Pons (tissue), 1 donor: ENCODE results near the gene CDC27.
"Not testable (repeated sequence)": the region's sequence is repeated elsewhere in the genome, so short reads cannot be mapped to it uniquely, and the experiment has no call there.

ENCODE experiments used
- DNase-seq: peaks from one replicate; pipeline ENCODE4 v3.0.0-alpha.2; 2016; ENCODE audit warnings: low spot score

Gene CDC27

GRCh38 chr17:47219621-47220475, 30.8 kb upstream of the CDC27 start:
- DNase-seq = no peak

GRCh38 chr17:47218896-47219430, 29.9 kb upstream of the CDC27 start:
- DNase-seq = no peak

- DNase-seq = not testable (repeated sequence)
Measured at GRCh38 chr17:47217279-47217678, 28.2 kb upstream of the CDC27 start.

- DNase-seq = not testable (repeated sequence)
Measured at GRCh38 chr17:47216821-47217220, 27.7 kb upstream of the CDC27 start.

- no peak for DNase-seq
Measured at GRCh38 chr17:47214931-47215330, 25.8 kb upstream of the CDC27 start.

- no peak for DNase-seq
Measured at GRCh38 chr17:47213540-47213939, 24.4 kb upstream of the CDC27 start.

- DNase-seq = no peak
Measured at GRCh38 chr17:47212458-47212857, 23.4 kb upstream of the CDC27 start.

- DNase-seq = no peak
Measured at GRCh38 chr17:47210779-47211178, 21.7 kb upstream of the CDC27 start.

GRCh38 chr17:47210105-47210504, 21.0 kb upstream of the CDC27 start:
- DNase-seq = no peak

GRCh38 chr17:47209499-47209898, 20.4 kb upstream of the CDC27 start:
- DNase-seq = no peak

GRCh38 chr17:47208744-47209488, 19.8 kb upstream of the CDC27 start, which contains the start of gene MYL4:
TSS of gene MYL4 (plus strand) at chr17:47209348. CDS start at chr17:47209423, 75 bp downstream.
- DNase-seq = no peak

GRCh38 chr17:47207143-47208067, 18.3 kb upstream of the CDC27 start:
- no peak for DNase-seq

GRCh38 chr17:47205419-47205963, 16.4 kb upstream of the CDC27 start:
- DNase-seq = peak; percentile 42

- DNase-seq = peak; percentile 81
Measured at GRCh38 chr17:47204722-47205418, 15.8 kb upstream of the CDC27 start.

GRCh38 chr17:47203984-47204721, 15.1 kb upstream of the CDC27 start:
- no peak for DNase-seq

- no peak for DNase-seq
Measured at GRCh38 chr17:47201166-47201565, 12.1 kb upstream of the CDC27 start.

GRCh38 chr17:47200325-47200664, 11.2 kb upstream of the CDC27 start:
- DNase-seq = peak; percentile 37

- peak; percentile 62 for DNase-seq
Measured at GRCh38 chr17:47199627-47200324, 10.7 kb upstream of the CDC27 start.

GRCh38 chr17:47197821-47198220, 8.7 kb upstream of the CDC27 start:
- DNase-seq = no peak
